Natural killer cell (primary cell): ENCODE data around the gene CAPN15. TPM values are rescaled to one million over a fixed set of nuclear protein-coding genes. Genes with fewer than 3 reads are reported as not detected.

Experiments
- ATAC-seq, 3 donors: fragments of 150-1000 bp in 2 of 3; fragments of 200-7000 bp in 1 of 3; cut with Tn5 transposase; 1 replicate in 1 of 3; 2 replicates in 2 of 3; pipeline ENCODE4 v1.10.0; 2021; ENCODE audit warnings: mild to moderate bottlenecking in 2 of 3, moderate library complexity in 2 of 3
- DNase-seq, 2 donors: peaks; one replicate each; pipeline versions ENCODE4 v3.0.0 to v3.0.0-alpha.2; 2013 to 2021; ENCODE audit warnings: mixed read lengths in 1 of 2
- H3K27ac ChIP-seq: one replicate; pipeline ENCODE4 v1.5.1; 2013; ENCODE audit warnings: mild to moderate bottlenecking, low read length
- H3K27me3 ChIP-seq: one replicate; pipeline ENCODE4 v1.6.1; 2013; ENCODE audit warnings: low read length; ENCODE audit not compliant: control insufficient read depth, insufficient read depth
- H3K36me3 ChIP-seq: one replicate; pipeline ENCODE4 v1.6.1; 2013; ENCODE audit warnings: low read length; ENCODE audit not compliant: control insufficient read depth, insufficient read depth
- H3K4me1 ChIP-seq: one replicate; pipeline ENCODE4 v1.6.1; 2013; ENCODE audit warnings: low read length; ENCODE audit not compliant: control insufficient read depth, insufficient read depth
- H3K4me3 ChIP-seq: one replicate; pipeline ENCODE4 v1.5.1; 2013; ENCODE audit warnings: low read length
- H3K9me3 ChIP-seq: one replicate; pipeline ENCODE4 v1.6.1; 2013; ENCODE audit warnings: low read length; ENCODE audit not compliant: control insufficient read depth, insufficient read depth
- H3K27ac Mint-ChIP-seq, 2 donors: one replicate each; pipeline ENCODE4 v1.8.0; 2022; ENCODE audit warnings: mild to moderate bottlenecking in 2 of 2, mixed read lengths in 2 of 2, moderate library complexity in 1 of 2
- H3K27me3 Mint-ChIP-seq, 2 donors: one replicate each; pipeline ENCODE4 v1.8.0; 2022; ENCODE audit warnings: low read depth in 2 of 2, mixed read lengths in 2 of 2
- H3K36me3 Mint-ChIP-seq: one replicate; pipeline ENCODE4 v1.8.0; 2022; ENCODE audit warnings: mixed read lengths
- H3K4me1 Mint-ChIP-seq, 2 donors: one replicate each; pipeline ENCODE4 v1.8.0; 2022; ENCODE audit warnings: mixed read lengths in 2 of 2
- H3K4me3 Mint-ChIP-seq: one replicate; pipeline ENCODE4 v1.8.0; 2022; ENCODE audit warnings: mild to moderate bottlenecking, moderate library complexity, mixed read lengths
- H3K9me3 Mint-ChIP-seq, 2 donors: one replicate each; pipeline ENCODE4 v1.8.0; 2022; ENCODE audit warnings: mixed read lengths in 2 of 2
- WGBS: methylation state at CpG from one replicate; pipeline ENCODE4 v1.1.7; 2013; ENCODE audit warnings: missing lambda C conversion rate; ENCODE audit not compliant: insufficient coverage; 5-methylcytosine and 5-hydroxymethylcytosine counted together
- intact Hi-C: fragments of 100-400 bp; cut with micrococcal nuclease; formaldehyde crosslinking; loops from one replicate; pipeline ENCODE4 v1.14.2; 2022
- total RNA-seq, 4 donors: library from RNA; stranded (reverse); fragments of 120-200 nt in 1 of 4; gene quantifications; one replicate each; pipeline versions ENCODE4 v1.2.3 to v1.2.4, GENCODE V29; 2013 to 2022
- TF ChIP-seq, protein P1 (sequence below): fragments of 200-600 bp; IDR thresholded peaks from one replicate; pipeline ENCODE4 v1.8.0; 2022; ENCODE audit warnings: antibody characterized with exemption

Gene CAPN15
- total RNA-seq, 3 donors from 2014 or later (not counting 1 experiment from before 2014, with no cell fraction given), result 151 to 275 (median 186) TPM

DNA sequence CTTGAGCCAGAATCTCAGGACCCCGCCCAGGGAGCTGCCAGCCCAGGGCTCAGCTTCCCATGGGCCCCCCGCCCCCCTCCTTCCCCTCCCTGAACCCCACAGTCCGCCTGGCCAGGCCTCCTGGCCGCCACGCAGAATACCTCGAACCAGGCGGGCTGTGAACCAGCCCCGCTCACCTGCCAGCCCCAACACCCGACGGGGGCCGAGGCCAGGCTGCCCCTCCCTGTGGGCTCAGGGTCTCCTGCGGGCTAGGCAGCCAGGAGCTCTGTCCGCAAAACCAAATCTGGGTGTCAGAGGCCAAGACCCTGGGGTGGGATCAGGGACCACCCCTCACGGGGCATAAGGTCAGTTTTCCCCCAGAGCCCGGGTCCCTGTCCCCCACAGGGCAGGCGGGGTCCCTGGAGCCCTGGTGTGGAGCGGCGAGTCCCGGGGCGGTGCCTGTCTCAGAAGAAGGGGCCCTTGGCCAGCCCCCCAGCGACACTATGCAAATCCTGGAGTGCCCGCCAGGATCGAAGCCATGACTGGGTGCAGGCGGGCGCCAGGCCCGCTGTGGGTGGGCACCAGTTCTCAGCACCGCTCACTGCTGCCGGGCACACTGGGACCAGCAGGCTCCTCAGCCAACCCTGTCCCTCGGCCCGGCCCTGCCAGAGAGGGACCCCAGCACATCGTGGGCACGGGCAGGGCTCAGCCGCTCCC is 26.2 kb downstream of the CAPN15 start:
- H3K27me3 ChIP-seq, result no peaks in the 10 kb centered on the region
- no peaks in the 10 kb centered on the region for H3K4me1 ChIP-seq
- ATAC-seq (no peak), DNase-seq (no peak)
- no peaks in the 10 kb centered on the region for H3K9me3 ChIP-seq
- TF ChIP-seq, protein P1, sequence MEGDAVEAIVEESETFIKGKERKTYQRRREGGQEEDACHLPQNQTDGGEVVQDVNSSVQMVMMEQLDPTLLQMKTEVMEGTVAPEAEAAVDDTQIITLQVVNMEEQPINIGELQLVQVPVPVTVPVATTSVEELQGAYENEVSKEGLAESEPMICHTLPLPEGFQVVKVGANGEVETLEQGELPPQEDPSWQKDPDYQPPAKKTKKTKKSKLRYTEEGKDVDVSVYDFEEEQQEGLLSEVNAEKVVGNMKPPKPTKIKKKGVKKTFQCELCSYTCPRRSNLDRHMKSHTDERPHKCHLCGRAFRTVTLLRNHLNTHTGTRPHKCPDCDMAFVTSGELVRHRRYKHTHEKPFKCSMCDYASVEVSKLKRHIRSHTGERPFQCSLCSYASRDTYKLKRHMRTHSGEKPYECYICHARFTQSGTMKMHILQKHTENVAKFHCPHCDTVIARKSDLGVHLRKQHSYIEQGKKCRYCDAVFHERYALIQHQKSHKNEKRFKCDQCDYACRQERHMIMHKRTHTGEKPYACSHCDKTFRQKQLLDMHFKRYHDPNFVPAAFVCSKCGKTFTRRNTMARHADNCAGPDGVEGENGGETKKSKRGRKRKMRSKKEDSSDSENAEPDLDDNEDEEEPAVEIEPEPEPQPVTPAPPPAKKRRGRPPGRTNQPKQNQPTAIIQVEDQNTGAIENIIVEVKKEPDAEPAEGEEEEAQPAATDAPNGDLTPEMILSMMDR, result no peak
- no peak overlapping the region for H3K27ac Mint-ChIP-seq
- peaks cover 0 to 4% of the 10 kb centered on the region in 2 donors for H3K27me3 Mint-ChIP-seq
- no peaks in the 10 kb centered on the region for H3K4me1 Mint-ChIP-seq
- WGBS, result 93% methylated on average over 33 of the region's 33 CpGs
- H3K4me3 Mint-ChIP-seq, result no peak overlapping the region
- H3K36me3 Mint-ChIP-seq, result no peaks in the 10 kb centered on the region
- H3K4me3 ChIP-seq, result no peak overlapping the region
- no peak overlapping the region for H3K27ac ChIP-seq
- H3K36me3 ChIP-seq, result peaks cover 18% of the 10 kb centered on the region
- intact Hi-C loops, result no loop called here
- H3K9me3 Mint-ChIP-seq, result no peaks in the 10 kb centered on the region

DNA sequence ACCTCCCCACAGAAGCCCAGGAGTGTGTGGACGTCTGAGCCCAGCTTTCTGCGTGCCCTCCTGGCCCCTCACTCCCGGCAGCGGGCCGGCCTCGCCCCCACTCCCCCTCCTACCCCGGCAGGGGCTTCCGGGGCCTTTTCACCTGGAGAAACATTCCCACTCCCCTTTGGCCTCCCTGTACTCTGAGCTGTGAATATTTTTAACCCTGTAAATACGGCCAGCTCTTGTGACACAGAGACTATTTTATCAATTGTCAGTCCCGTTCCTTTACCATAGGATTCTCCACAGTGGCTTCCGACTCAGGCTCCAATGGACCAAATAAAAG is 26.7 kb downstream of the CAPN15 start:
- DNase-seq (no peak), ATAC-seq (no peak)
- H3K4me1 ChIP-seq, result no peaks in the 10 kb centered on the region
- Mint-ChIP-seq H3K27ac (no peak overlapping the region), H3K4me3 (no peak overlapping the region), H3K36me3 (no peaks in the 10 kb centered on the region), H3K9me3 (no peaks in the 10 kb centered on the region), H3K4me1 (no peaks in the 10 kb centered on the region), H3K27me3 (peaks cover 0 to 4% of the 10 kb centered on the region in 2 donors)
- no peak overlapping the region for H3K4me3 ChIP-seq
- peaks cover 16% of the 10 kb centered on the region for H3K36me3 ChIP-seq
- no peak overlapping the region for H3K27ac ChIP-seq
- TF ChIP-seq, protein P1, result no peak
- WGBS, result 92% methylated on average over 11 of the region's 11 CpGs
- intact Hi-C loops, result no loop called here
- H3K9me3 ChIP-seq, result no peaks in the 10 kb centered on the region
- peaks cover 3% of the 10 kb centered on the region for H3K27me3 ChIP-seq

DNA sequence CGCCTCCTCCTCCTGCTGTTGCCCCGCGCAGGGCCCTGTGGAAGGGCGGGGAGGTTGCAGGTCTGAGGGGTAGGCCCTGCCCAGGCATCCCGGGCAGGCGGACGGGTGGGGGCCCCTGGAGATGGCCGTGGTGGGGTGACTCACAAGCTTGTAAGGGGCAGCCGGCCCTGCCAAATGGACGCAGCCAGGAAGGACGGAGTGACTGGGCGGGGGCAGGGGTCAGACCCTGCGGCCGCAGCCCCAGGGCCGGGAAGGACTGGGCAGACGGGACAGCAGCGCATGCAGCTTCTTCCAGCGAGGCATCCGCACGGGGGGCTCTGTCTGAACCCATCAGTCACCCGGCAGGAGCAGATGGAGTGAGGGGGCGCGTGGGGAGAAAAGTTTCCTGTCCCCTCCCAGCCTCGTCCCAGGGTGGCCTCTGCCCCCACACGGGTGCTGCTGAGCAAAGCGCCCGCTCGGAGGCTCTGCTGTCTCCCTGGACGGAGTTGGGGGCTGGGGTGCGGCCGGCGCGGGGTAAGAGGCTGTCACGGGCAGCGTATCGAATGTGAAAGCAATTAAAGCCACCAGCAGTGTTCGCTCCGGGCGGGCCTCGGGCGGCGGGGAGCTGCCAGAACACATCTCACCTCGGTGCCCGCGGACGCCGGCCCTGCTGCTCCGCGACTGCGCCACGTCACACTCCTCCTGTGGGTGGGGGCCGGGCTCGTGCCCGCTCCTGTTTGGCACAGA is 27.3 kb downstream of the CAPN15 start:
- TF ChIP-seq, protein P1, result no peak
- ATAC-seq (peak in 2 of 3 donors; percentile 27 to 28), DNase-seq (no peak)
- Histone ChIP-seq H3K36me3 (peaks cover 13% of the 10 kb centered on the region), H3K4me3 (no peak overlapping the region), H3K27me3 (peaks cover 5% of the 10 kb centered on the region), H3K9me3 (no peaks in the 10 kb centered on the region), H3K27ac (no peak overlapping the region), H3K4me1 (no peaks in the 10 kb centered on the region)
- Mint-ChIP-seq H3K27me3 (peaks cover 0 to 4% of the 10 kb centered on the region in 2 donors), H3K4me1 (no peaks in the 10 kb centered on the region), H3K4me3 (no peak overlapping the region), H3K36me3 (no peaks in the 10 kb centered on the region), H3K9me3 (no peaks in the 10 kb centered on the region), H3K27ac (no peak overlapping the region)
- intact Hi-C loops, result no loop called here
- WGBS, result 90% methylated on average over 54 of the region's 54 CpGs
